Upper lobe of left lung (tissue), 4 donors: ENCODE results near the gene PFKL.

Source experiments
- POLR2AphosphoS5 ChIP-seq, 2 donors: sonication (generic); formaldehyde crosslinking; IDR thresholded peaks; one replicate each; pipeline ENCODE4 v1.5.1; 2017; ENCODE audit warnings: antibody characterized with exemption in 2 of 2
- TF ChIP-seq, protein P1 (sequence below), 6 experiments: fragments of 450-650 bp in 4 of 6; fragments of 200-600 bp in 2 of 6; sonication (generic) in 2 of 6; IDR thresholded peaks; one replicate each; pipeline ENCODE4 v1.5.1; 2016 to 2019; ENCODE audit warnings: antibody characterized with exemption in 6 of 6

DNA sequence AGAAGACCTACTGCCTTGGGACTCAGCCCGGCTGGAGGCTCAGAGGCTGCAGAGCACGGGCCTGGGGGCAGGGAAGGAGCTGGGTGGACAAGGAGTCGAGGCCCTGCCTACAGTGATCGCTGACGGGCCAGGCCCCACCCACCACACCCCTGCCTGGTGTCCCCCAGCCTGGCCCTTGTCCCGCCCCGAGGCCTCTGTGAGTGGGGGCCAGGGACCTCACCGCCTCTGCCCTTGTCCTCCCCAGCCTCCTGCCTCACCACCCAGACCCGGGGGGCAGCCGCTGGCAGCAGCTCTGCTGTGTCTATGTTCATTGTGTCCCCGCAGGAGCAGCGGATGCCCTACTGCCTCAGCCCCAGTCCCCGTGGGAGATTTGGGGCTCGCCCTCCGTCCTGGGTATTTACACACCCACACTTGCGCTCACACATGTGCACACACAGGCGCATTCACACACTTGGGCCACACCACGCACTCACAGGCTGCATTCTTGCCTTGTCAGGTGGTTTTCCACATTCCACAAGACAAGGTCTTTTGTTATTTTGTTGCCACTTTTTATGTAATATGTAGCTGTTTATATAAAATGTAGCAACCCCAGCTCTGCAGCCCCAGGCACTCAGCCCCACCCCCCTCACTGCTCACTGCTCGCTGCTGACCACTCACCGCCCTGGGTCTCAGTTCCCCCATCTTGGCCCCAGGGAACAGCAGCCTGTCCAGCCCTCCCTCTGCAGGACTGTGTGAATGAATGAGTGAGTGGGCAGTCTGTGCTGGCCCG lies 7.3 kb downstream of the PFKL start:
- TF ChIP-seq, protein P1, sequence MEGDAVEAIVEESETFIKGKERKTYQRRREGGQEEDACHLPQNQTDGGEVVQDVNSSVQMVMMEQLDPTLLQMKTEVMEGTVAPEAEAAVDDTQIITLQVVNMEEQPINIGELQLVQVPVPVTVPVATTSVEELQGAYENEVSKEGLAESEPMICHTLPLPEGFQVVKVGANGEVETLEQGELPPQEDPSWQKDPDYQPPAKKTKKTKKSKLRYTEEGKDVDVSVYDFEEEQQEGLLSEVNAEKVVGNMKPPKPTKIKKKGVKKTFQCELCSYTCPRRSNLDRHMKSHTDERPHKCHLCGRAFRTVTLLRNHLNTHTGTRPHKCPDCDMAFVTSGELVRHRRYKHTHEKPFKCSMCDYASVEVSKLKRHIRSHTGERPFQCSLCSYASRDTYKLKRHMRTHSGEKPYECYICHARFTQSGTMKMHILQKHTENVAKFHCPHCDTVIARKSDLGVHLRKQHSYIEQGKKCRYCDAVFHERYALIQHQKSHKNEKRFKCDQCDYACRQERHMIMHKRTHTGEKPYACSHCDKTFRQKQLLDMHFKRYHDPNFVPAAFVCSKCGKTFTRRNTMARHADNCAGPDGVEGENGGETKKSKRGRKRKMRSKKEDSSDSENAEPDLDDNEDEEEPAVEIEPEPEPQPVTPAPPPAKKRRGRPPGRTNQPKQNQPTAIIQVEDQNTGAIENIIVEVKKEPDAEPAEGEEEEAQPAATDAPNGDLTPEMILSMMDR (IDR thresholded peaks at IDR 0.05): no peak
- TF ChIP-seq POLR2AphosphoS5 (IDR thresholded peaks at IDR 0.05): no peak
